Heart left ventricle (tissue), 13 donors: Measurements from ENCODE around the gene ST6GALNAC2.

Experiments used
- POLR2A ChIP-seq, 2 donors: fragments of 450-650 bp; IDR thresholded peaks; one replicate each; pipeline ENCODE4 v1.6.1; 2017; ENCODE audit warnings: antibody characterized with exemption in 2 of 2, mild to moderate bottlenecking in 2 of 2, moderate library complexity in 2 of 2
- TF ChIP-seq, protein P1 (sequence below), 12 donors: fragments of 200-600 bp; sonication (generic) in 4 of 12; IDR thresholded peaks; one replicate each; pipeline versions ENCODE4 v1.5.0 to v1.8.0; 2018 to 2022; ENCODE audit warnings: antibody characterized with exemption in 12 of 12, mild to moderate bottlenecking in 5 of 12
- donor health status: ischemic (EF 13 %, LVEDD 7.1; RV severe dilation, severe dysfunction).
- donor health status: DM: no; HTN: yes; CAD: no.
- donor health status: DM: no; HTN: no; CAD: no.
- donor health status: ischemic (EF 25% LVEDD 6.9; RV normal size, moderate dysfunction).
- donor health status: ischemic (EF 25% LVEDD 5.7; RV mildly dilated, moderate dysfunction).
- donor health status: ischemic (EF 35%, LVEDD 5.7; RV mildly dilated, moderate dysfunction).
- donor health status: nonischemic (EF 11% LVEDD 7.7; RV severe dilation, severe dysfunction).
- donor health status: DM: yes; HTN: yes; CAD: no.
- donor health status: PGD.
- donor health status: ischemic (EF 29% LVEDD 5.4; RV normal size, mild dysfunction).
- donor health status: nonischemic (EF 23%, LVEDD 6.1; RV moderate dilation, normal function).

DNA sequence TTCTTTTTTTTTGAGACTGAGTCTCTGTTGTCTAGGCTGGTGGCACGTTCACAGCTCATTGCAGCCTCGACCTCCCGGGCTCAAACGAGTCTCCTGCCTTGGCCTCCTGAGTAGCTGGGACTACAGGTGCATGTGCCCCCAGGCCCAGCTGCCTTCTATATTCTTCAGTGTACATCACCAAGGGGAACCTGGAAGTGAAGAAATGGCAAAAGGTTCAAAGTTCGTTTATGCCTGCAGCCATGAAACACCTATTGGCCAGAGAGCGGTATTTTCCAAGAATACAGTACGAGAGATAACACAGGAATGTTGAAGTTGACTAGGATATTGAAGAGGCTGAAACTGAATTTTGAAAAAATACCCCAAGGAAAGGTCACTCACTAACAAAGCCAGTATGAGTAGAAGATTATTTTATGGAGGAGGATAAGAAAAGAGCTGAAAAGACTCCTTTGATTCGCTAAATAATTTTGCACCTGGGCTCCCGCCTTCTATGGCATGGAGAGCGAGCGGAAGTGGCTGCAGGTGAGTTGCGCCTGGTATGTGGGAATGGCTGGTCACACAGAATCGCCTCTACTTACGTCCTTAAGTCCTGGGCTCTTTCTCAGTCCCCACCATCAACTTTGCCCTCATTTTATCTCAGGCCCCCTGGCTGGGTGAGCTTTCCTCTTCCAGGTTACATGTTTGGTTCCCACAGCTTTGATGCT lies 48.1 kb upstream of the ST6GALNAC2 start:
- TF ChIP-seq, protein P1, sequence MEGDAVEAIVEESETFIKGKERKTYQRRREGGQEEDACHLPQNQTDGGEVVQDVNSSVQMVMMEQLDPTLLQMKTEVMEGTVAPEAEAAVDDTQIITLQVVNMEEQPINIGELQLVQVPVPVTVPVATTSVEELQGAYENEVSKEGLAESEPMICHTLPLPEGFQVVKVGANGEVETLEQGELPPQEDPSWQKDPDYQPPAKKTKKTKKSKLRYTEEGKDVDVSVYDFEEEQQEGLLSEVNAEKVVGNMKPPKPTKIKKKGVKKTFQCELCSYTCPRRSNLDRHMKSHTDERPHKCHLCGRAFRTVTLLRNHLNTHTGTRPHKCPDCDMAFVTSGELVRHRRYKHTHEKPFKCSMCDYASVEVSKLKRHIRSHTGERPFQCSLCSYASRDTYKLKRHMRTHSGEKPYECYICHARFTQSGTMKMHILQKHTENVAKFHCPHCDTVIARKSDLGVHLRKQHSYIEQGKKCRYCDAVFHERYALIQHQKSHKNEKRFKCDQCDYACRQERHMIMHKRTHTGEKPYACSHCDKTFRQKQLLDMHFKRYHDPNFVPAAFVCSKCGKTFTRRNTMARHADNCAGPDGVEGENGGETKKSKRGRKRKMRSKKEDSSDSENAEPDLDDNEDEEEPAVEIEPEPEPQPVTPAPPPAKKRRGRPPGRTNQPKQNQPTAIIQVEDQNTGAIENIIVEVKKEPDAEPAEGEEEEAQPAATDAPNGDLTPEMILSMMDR (IDR thresholded peaks at IDR 0.05) = no peak
- TF ChIP-seq POLR2A (IDR thresholded peaks at IDR 0.05) = no peak
